Measurements from ENCODE around the gene PDZD4.

DNA sequence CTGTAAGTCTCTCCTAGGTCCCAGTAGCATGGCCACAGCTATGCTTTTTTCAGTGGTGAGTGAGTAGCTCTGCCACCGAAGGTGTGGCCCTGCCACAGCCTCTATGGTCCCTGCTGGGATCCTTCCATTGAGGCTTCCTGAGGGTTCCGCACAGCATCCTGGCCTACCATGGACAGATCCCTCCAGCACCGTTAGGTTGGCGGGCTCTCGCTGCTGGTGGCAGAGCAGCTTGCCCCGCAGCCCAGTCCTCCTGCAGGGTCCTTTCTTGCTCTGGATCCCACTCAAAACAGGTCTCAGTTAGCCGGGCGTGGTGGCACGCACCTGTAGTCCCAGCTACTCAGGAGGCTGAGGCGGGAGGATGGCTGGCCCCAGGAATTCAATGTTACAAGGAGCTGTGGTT, 2.4 kb upstream of the PDZD4 start:
- TF ChIP-seq POLR2AphosphoS5 (IDR thresholded peaks at IDR 0.05; ENCODE audit: low read depth) (no peak), EZH2 (IDR thresholded peaks at IDR 0.05; ENCODE audit: low read depth, unreplicated experiment) (no peak), CTCF (conservative IDR thresholded peaks at IDR 0.05; ENCODE audit: low read depth in 2 of 2) (no peak), CREB1 (CRISPR knock-in tag; IDR thresholded peaks at IDR 0.05; ENCODE audit: low read depth) (no peak), EZH2phosphoT487 (IDR thresholded peaks at IDR 0.05; ENCODE audit: unreplicated experiment) (no peak), ZNF331 (CRISPR knock-in tag; IDR thresholded peaks at IDR 0.05; ENCODE audit: low read depth) (no peak)
- TF ChIP-seq, protein P1, sequence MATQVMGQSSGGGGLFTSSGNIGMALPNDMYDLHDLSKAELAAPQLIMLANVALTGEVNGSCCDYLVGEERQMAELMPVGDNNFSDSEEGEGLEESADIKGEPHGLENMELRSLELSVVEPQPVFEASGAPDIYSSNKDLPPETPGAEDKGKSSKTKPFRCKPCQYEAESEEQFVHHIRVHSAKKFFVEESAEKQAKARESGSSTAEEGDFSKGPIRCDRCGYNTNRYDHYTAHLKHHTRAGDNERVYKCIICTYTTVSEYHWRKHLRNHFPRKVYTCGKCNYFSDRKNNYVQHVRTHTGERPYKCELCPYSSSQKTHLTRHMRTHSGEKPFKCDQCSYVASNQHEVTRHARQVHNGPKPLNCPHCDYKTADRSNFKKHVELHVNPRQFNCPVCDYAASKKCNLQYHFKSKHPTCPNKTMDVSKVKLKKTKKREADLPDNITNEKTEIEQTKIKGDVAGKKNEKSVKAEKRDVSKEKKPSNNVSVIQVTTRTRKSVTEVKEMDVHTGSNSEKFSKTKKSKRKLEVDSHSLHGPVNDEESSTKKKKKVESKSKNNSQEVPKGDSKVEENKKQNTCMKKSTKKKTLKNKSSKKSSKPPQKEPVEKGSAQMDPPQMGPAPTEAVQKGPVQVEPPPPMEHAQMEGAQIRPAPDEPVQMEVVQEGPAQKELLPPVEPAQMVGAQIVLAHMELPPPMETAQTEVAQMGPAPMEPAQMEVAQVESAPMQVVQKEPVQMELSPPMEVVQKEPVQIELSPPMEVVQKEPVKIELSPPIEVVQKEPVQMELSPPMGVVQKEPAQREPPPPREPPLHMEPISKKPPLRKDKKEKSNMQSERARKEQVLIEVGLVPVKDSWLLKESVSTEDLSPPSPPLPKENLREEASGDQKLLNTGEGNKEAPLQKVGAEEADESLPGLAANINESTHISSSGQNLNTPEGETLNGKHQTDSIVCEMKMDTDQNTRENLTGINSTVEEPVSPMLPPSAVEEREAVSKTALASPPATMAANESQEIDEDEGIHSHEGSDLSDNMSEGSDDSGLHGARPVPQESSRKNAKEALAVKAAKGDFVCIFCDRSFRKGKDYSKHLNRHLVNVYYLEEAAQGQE (IDR thresholded peaks at IDR 0.05; ENCODE audit: unreplicated experiment), result peak; percentile 78

Data from GM23338 (cell line).